HG03558 (cell line): Measurements from ENCODE around the gene ZMIZ1.
A peak's percentile ranks its signal among the peaks of the same experiment; 100 is the strongest.

Experiments
- ATAC-seq: cut with Tn5 transposase; IDR thresholded peaks from one replicate; pipeline ENCODE4 v1.9.1; 2021; ENCODE audit warnings: moderate number of reproducible peaks; ENCODE audit not compliant: unreplicated experiment; ENCODE audit errors: extremely low read depth

Gene ZMIZ1

GRCh38 chr10:79093658-79094411 lies 25.1 kb downstream of the ZMIZ1 start:
- no peak for ATAC-seq

DNA sequence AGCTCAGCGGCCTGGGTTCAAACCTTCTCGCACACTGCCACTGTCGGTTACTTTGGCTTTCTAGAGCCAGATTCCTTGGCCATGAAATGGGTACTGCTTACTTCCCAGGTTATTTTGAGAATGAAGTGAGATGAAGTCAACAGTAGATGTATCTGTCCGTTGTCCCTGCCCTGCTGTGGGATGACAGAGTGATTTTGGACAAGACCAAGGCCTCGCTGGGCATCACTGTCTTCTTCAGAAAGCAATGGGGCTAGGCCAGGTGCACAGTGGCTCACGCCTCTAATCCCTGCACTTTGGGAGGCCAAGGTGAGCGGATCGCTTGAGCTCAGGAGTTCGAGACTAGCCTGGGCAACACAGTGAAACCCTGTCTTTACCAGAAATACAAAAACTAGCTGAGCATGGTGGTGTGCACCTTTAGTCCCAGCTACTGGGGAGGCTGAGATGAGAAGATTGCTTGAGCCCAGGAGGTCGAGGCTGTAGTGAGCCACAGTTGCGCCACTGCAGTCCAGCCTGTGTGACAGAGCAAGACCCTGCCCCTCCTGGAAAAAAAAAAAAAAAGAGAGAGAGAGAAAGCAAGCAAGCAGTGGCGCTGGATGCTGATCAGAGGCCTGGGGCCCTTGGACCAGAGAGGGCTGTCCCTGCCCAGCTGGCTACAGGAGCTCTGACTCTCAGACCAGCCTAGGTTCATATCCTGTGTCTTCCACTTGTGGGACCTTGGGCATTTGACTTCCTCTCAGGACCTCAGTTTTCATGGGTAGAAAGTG lies 25.8 kb downstream of the ZMIZ1 start:
- ATAC-seq, result no peak

DNA sequence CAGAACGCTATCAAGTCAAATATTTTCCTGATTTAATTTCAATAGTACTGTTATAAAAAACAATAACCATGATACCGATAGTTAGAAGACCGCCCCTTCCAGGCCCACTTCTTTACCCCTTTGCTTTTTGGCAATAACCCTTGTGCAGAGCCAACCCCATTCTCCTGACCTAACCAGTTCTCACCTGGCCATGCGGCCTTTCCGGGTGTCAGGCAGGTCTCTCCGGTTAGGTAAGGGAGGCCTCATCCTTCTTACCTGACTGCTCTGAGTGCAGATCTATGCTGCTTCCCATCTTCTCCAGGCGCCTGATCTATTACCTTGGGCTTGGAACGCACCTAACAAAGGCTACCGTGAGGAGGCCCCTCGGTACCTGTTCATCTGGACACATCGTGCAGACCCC lies 26.6 kb downstream of the ZMIZ1 start:
- ATAC-seq, result no peak

DNA sequence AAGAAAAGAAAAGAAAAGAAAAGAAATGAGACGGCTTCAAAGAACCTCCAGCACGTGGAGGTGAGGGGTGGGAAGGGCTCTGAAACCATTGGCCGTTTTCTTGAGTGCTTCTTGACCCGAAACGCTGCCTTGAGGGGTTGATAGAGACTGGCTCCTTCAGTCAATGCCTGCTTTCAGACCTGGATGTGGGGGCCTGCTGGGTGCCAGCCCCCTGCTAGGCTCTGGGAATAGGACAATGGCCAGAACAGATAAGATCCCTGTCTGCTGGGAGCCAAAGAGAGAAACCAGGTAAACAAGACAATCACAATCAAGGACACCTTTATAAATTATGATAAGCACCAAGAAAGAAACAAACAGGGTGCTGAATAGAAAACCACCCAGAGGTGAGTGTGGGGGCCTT lies 27.7 kb downstream of the ZMIZ1 start:
- no peak for ATAC-seq

GRCh38 chr10:79097021-79097872 lies 28.5 kb downstream of the ZMIZ1 start:
- ATAC-seq, result no peak

- no peak for ATAC-seq
Measured at GRCh38 chr10:79098061-79098460, 29.3 kb downstream of the ZMIZ1 start.

DNA sequence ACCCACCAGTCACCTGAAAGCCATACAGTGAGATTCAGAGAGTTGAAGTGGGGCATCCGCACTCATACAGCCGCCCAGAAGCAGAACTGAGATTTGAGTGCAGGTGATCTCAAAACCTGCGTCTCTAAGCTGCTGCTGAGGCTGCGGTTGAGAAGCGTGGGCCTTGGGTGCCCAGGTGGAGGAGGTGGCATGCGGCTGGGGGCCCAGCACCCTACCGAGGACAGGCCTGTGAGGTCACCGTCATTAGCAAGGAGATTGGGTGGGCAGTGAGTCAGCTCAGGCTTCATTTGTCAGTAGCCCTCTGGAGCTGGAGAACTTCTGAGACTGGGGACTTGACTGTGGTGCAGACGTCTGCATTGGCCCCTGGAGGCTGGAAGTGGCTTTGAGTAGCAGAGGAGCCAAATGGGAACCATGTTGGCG lies 29.8 kb downstream of the ZMIZ1 start:
- ATAC-seq, result peak; percentile 68

DNA sequence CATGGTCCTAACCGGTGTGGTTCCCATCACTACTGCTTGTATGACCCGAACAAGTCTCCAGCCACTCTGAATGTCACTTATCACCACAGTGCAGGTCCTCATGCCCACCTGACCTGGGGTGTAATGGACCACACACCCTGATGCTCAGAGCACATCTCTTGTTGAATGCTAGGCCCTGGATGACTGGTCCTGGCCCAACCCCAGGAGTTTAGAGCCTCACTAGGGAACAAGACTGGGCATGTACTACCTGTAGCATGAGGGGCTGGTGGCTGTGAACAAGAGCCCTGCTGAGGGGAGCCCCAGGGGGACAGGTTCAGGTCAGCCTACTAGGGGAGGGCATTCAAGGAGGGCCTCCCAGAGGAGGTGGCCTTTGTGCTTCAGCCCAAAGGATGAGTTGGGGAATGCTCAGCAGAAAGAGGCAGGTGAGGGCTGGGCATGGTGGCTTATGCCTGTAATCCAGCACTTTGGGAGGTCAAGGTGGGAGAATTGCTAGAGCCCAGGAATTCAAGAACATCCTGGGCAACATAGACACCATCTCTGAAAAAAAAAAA lies 31.2 kb downstream of the ZMIZ1 start:
- no peak for ATAC-seq

- ATAC-seq, result no peak
Measured at GRCh38 chr10:79100771-79101170, 32.0 kb downstream of the ZMIZ1 start.

- no peak for ATAC-seq
Measured at GRCh38 chr10:79101560-79102497, 33.1 kb downstream of the ZMIZ1 start.

DNA sequence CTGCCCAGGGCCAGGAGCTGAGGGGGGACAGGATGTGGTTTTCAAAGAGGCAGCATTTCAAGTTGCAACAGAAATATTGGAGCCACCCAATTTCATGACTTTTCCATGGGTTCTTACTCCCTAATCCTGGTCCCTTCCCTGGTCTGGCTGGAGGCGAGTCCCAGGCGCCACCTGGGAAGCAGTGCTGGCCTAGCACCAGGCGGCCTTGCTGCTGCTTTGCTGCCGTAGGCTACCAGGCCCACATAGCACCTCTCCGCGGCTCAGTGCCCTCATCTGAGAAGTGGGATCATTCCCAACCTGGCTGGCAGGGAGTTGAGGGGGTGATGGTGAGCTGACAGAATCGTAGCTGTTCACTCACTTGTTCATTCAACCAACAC lies 33.7 kb downstream of the ZMIZ1 start:
- no peak for ATAC-seq

DNA sequence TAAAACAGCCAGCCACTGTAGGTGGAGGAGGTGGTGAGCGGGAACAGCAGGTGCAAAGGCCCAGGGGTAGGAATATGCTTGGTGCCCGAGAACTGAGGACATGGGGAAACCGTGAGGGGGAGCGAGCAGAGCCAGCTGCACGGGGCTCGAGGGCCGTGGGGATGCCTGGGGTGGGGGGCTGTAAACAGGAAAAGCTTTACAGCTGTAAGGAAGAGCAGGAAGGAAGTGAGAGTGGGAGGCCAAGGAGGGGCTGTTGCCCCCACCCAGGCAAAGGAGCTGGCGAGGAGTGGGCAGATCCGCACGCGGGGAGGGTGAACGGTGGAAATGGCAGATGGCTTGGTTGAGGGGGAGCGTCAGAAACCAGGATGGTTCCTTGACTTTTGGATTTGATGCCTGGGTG lies 34.4 kb downstream of the ZMIZ1 start:
- no peak for ATAC-seq

GRCh38 chr10:79103585-79103984 lies 34.8 kb downstream of the ZMIZ1 start:
- no peak for ATAC-seq

GRCh38 chr10:79105150-79105739 lies 36.5 kb downstream of the ZMIZ1 start:
- ATAC-seq, result no peak

- ATAC-seq, result no peak
Measured at GRCh38 chr10:79105818-79106217, 37.1 kb downstream of the ZMIZ1 start.

DNA sequence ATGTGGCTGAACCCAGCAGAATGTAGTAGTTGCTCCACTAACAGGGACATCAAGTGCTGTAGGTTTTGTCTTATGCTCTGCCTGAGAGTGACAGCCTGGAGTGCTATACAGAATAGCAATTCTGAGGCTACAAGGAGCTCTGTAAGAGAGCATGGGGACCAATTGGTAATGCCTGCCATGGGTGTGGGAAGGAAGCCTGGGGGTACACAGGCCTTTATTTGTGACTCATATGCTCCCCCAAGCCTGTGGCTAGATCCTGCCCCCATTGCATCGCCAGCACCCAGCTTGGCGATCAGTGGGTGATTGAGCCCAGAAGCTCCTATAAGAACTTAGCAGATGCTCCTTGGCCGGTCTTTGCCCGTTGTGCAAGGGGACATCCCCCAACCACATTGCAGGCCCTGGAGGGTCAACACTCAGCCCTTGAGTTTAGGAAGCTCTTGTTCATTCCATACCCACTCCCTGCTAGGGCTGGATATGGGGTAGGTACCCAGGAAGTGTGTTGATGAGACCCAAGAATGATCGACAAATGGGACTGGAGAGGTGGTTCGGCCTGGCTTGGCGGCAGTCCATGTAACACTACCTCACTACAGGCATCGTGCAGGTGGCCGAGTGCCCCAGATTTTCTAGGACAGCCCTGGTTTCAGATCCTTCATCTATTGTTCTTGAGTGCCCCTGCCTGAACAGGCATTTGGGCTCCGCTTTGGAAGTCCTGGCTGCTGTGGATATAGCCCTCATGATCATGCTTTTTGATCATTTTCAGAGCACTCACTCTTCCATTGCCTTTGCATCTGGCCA lies 37.7 kb downstream of the ZMIZ1 start:
- no peak for ATAC-seq

DNA sequence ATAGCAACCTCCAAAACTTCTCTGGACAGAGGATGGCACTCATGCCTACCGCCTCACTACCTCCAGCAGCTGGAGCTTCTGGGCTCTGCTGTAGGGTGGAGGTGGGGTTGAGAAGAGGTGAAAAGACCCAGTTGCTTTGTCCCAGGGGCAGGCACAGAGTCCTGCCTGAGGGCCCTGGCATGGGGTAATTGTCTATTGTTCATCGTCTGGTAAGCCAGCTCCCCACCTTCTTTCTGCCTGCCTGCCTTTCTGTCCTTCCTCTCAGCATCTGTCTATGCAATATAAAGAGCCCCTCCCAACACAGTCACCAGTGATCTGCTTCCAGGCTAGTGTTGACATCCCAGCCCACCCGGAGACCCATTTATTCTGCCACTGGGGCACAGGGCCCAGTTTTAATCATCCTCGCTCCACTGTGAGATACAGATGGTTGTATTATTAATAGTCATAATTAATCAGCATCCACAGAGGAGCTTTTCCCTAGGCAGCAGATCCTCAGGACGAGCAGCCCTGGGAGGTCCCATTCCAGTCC lies 39.0 kb downstream of the ZMIZ1 start:
- ATAC-seq, result no peak

DNA sequence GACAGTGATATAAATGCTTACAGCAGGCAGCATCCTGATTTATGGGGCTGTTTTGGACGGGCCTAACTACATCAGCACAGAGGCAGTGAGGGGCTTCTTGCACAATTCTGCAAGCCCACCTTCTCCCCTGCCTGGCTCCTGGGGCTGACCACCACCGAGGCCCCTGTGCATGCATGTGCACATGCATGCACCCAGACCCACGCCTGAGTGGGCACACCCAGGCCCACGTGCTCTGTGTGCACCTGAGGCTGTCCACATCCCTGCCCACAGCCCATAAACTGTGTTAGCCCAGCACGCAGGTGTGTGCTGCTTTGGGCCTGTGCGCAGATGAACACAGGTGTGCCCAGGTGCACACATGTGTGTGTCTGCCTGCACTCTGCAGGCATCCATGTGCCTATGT lies 40.0 kb downstream of the ZMIZ1 start:
- ATAC-seq, result no peak
